OCI-LY7 (cell line): ENCODE data around the gene TMC5.
"Not testable (repeated sequence)": the region's sequence is repeated elsewhere in the genome, so short reads cannot be mapped to it uniquely, and the experiment has no call there.

ENCODE experiments used
- CTCF ChIP-seq: fragments of 200-600 bp; sonication (generic); conservative IDR thresholded peaks from 2 replicates; pipeline ENCODE4 v1.5.1; 2014; ENCODE audit warnings: mild to moderate bottlenecking, antibody characterized with exemption, low read length, moderate library complexity, mixed read lengths
- EZH2phosphoT487 ChIP-seq: fragments of 200-600 bp; sonication (generic); IDR thresholded peaks from 2 replicates; pipeline ENCODE4 v1.6.1; 2018; ENCODE audit warnings: low read depth, borderline replicate concordance, mild to moderate bottlenecking, mixed run types, antibody characterized with exemption, low read length, moderate library complexity, mixed read lengths

- TF ChIP-seq CTCF, EZH2phosphoT487: not testable (repeated sequence)
Measured at GRCh38 chr16:19397373-19397772, 20.3 kb upstream of the TMC5 start.
